ELR (cell line): ENCODE data around the gene CDC42SE1.

Experiments
- DNase-seq: peaks from one replicate; pipeline ENCODE4 v3.0.0-alpha.2; 2015; ENCODE audit warnings: low read depth

Gene CDC42SE1, protein sequence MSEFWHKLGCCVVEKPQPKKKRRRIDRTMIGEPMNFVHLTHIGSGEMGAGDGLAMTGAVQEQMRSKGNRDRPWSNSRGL

GRCh38 chr1:151059109-151060006 lies at the start of gene CDC42SE1:
Gene CDC42SE1 (minus strand): TSS chr1:151059622. CDS start chr1:151055730, 3,892 bp downstream.
- DNase-seq, result peak; percentile 91

GRCh38 chr1:151108331-151108730 lies 48.9 kb upstream of the CDC42SE1 start:
- no peak for DNase-seq

GRCh38 chr1:151106894-151107293 lies 47.5 kb upstream of the CDC42SE1 start:
- peak; percentile 70 for DNase-seq

- no peak for DNase-seq
Observed at GRCh38 chr1:151104630-151105029, 45.2 kb upstream of the CDC42SE1 start.

GRCh38 chr1:151098126-151098525 lies 38.7 kb upstream of the CDC42SE1 start:
- no peak for DNase-seq

DNA sequence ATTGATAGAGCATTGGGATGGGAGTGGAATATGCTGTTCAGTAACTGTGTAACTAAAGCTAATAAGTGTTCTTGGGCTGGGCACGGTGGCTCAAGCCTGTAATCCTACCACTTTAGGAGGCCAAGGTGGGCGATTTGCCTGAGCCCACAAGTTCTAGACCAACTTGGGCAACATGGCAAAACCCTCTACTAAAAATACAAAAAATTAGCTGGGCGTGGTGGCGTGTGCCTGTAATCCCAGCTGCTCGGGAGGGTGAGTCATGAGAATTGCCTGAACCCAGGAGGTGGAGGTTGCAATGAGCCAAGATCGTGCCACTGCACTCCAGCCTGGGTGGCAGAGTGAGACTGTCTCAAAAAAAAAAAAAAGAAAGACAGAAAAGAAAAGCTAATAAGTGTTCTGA lies 38.0 kb upstream of the CDC42SE1 start:
- DNase-seq, result peak; percentile 26

DNA sequence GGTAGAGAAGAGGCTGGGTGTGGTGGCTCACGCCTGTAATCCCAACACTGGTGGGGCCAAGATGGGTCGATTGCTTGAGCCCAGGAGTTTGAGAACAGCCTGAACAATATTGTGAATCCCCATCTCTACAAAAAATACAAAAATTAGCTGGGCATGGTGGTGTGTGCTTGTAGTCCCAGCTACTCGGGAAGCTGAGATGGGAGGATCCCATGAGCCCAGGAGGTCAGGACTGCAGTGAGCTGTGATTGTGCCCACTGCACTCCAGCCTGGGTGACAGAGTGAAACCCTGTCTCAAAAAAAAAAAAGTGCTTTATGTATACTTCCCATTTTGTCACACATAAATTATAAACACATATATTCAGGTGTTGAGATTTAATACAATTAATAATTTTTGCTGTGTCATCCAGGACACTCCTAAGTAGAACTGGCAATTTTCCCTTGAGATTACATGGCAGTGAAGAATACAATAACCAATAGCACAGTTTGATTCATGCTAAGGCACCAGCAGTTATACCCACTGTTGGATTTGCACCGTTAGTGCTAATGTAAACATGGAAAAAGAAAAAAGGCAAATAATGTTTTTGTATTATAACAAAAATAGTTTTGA lies 26.6 kb upstream of the CDC42SE1 start:
- DNase-seq, result no peak

DNA sequence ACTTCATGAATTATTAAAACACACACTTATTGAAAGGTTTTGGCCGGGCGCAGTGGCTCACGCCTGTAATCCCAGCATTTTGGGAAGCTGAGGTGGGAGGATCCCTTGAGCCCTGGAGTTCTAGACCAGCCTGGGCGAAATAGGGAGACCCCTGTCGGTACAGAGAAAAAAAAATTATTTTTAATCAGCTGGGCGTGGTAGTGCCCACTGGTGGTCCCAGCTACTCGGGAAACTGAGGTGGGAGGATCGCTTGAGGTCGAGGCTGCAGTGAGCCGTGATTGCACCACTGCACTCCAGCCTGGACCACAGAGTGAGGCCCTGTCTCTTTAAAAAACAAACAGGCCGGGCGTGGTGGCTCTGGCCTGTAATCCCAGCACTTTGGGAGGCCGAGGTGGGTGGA lies 12.8 kb upstream of the CDC42SE1 start:
- DNase-seq, result no peak

- DNase-seq, result peak; percentile 98
Observed at GRCh38 chr1:151070474-151071276, 11.3 kb upstream of the CDC42SE1 start, which contains the start of gene GABPB2. Gene GABPB2 (plus strand): TSS chr1:151070761. CDS start chr1:151088190, 17,429 bp downstream.

GRCh38 chr1:151069103-151069486 lies 9.7 kb upstream of the CDC42SE1 start:
- no peak for DNase-seq

GRCh38 chr1:151067185-151067584 lies 7.8 kb upstream of the CDC42SE1 start:
- no peak for DNase-seq

- no peak for DNase-seq
Observed at GRCh38 chr1:151065089-151065645, 5.7 kb upstream of the CDC42SE1 start.

- peak; percentile 92 for DNase-seq
Observed at GRCh38 chr1:151062741-151063371, 3.4 kb upstream of the CDC42SE1 start.

GRCh38 chr1:151061704-151062103 lies 2.3 kb upstream of the CDC42SE1 start:
- DNase-seq, result no peak

GRCh38 chr1:151060657-151061421 lies 1.4 kb upstream of the CDC42SE1 start:
- DNase-seq, result no peak

- DNase-seq, result peak; percentile 73
Observed at GRCh38 chr1:151060007-151060656, 710 bp upstream of the CDC42SE1 start, which contains the start of gene MLLT11. Gene MLLT11 (plus strand): TSS chr1:151060397. CDS start chr1:151067225, 6,828 bp downstream.

DNA sequence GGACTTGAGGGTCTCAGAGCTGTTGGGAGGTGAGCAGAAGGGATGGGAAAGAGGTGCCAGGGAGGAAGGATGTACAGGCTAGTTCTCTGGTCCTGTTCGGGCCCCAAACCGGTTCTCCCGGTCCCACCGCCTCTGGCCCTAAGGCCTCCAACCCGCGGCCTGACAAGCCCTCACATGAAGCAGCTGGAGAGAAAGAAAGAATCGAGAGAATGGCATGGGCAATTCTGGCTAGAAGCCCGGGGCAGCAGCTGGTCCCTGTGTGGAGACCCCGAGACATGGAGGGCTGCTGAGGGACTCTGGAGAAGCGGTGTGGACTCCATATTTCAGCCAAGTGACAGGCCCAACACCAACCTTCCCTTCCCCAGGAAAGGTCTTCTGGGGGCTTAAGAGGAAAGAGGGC lies 730 bp downstream of the CDC42SE1 start:
- DNase-seq, result peak; percentile 31

DNA sequence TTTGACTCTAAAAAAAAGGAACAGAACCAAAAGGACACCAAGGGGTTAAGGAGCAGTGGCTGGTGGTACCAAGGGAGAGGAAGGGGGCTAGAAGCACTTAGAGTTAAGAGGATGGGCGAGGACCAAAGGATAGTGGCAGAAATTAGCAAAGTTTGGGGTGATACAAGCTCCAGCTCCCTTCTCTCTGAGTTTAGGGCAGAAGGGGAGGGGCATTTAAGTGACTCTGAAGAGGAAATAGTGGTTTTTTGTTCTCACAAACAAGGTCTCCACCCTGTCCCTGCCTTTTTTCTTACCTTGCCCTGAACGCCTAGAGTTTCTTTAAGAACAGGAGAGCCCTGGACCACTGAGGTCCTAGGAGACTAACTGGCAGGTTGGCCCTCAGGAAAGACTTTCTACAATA lies 3.3 kb downstream of the CDC42SE1 start:
- no peak for DNase-seq

DNA sequence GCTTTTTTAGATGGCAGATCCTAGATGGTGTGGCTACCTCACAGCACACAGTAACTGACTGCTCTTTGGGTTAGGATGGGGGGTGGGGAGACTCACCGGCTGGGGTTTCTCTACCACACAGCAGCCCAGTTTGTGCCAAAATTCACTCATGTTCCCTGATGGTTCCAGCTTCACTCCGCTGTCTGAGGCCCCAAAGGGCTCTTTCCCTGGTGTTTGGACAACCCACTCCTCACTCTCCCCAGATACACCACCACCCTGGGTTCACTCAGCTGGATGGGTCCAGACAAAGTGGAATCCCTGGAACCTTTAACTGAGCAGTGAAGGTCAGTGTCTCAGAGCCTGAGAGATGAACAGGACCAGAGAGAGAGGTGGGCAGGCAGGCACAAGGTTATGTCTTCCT lies 3.8 kb downstream of the CDC42SE1 start:
- DNase-seq, result no peak

DNA sequence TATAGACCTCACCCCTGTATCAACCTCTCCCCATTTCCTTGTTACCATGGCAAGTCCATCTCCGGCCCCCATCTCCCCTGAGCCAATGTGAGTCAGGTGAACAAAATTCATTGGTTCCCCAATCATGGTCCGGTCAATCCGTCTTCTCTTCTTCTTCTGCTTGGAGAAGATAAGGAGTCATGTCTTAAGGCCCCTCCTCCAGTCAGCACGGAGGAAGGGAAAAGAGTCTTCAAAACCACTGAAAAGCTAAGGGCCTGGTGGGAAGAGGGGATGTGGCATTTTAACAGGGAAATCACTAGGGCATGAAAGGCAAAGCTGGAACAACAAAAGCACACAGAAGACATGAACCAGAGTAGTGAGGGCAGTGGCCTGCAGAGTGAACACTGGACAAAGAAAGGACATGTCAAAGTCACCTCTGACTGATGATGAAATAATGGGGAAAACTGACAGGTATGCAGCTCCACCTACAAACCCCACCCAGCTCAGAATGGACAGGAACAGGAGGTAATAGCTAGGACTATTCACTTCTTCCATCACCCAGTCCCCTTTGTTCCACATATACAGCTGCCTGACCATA lies 4.4 kb downstream of the CDC42SE1 start:
- no peak for DNase-seq
